ENCODE measurements around the gene TBR1. TPM values are rescaled to one million over a fixed set of nuclear protein-coding genes. Genes with fewer than 3 reads are reported as not detected.

TBR1 gene
- total and polyA plus RNA-seq, 2 experiments from 2014 or later: 0.48 TPM; not detected in 1

DNA sequence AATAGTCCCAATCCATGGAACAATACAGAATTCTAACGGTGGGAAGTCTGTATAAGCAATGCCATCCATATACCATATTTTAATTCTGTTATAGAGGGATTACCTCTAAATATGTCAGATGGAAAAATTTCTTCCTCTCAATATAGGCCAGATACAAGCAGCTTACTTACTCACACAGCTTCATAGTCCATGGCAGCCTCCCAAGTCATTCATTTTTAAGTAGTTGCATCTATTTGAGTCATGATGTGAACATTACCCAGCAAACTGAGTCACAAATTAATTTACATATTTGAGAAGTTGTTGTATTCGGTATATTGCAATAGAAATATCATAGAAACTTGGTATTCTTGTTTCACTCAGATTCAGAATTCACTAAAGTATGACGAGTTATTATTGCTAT lies 20.3 kb downstream of the TBR1 start:
- Histone ChIP-seq H3K36me3 (no peaks in the 10 kb centered on the region), H3K27me3 (no peaks in the 10 kb centered on the region), H3K4me3 (no peak overlapping the region), H3K4me1 (ENCODE audit: low read depth) (no peaks in the 10 kb centered on the region), H3K27ac (no peak overlapping the region), H3K9me3 (ENCODE audit: low read depth) (no peaks in the 10 kb centered on the region)
- DNase-seq (ENCODE audit: low read depth in 1 of 2, low spot score in 1 of 2): peak in 1 of 2 donors; percentile 58
- TF ChIP-seq, protein P1, sequence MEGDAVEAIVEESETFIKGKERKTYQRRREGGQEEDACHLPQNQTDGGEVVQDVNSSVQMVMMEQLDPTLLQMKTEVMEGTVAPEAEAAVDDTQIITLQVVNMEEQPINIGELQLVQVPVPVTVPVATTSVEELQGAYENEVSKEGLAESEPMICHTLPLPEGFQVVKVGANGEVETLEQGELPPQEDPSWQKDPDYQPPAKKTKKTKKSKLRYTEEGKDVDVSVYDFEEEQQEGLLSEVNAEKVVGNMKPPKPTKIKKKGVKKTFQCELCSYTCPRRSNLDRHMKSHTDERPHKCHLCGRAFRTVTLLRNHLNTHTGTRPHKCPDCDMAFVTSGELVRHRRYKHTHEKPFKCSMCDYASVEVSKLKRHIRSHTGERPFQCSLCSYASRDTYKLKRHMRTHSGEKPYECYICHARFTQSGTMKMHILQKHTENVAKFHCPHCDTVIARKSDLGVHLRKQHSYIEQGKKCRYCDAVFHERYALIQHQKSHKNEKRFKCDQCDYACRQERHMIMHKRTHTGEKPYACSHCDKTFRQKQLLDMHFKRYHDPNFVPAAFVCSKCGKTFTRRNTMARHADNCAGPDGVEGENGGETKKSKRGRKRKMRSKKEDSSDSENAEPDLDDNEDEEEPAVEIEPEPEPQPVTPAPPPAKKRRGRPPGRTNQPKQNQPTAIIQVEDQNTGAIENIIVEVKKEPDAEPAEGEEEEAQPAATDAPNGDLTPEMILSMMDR (IDR thresholded peaks at IDR 0.05; ENCODE audit: low read depth, low read length): no peak

DNA sequence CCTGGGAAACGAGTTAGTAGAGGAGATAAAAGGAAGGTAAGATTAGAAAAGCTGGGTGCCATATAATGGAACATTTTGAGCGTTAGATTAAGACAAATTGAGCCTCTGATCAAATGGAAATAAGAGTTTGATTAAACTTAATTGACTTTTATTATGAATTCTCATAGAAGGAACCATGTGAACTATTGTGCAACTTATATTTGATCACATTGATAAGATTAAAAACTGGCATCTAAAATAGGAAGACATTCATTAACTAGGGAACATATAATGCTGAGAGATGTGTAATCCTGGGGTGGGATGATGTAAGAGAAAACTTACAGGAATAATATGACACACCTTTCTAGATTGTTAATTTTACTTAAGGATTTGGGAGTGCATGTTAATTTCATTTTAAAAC lies 22.5 kb downstream of the TBR1 start:
- no peak overlapping the region for H3K4me3 ChIP-seq
- no peak for DNase-seq (ENCODE audit: low read depth in 1 of 2, low spot score in 1 of 2)
- H3K27ac ChIP-seq: no peak overlapping the region
- no peaks in the 10 kb centered on the region for H3K4me1 ChIP-seq (ENCODE audit: low read depth)
- no peaks in the 10 kb centered on the region for H3K27me3 ChIP-seq
- H3K9me3 ChIP-seq (ENCODE audit: low read depth): no peaks in the 10 kb centered on the region
- H3K36me3 ChIP-seq: no peaks in the 10 kb centered on the region
- TF ChIP-seq, protein P1 (IDR thresholded peaks at IDR 0.05; ENCODE audit: low read depth, low read length): no peak

DNA sequence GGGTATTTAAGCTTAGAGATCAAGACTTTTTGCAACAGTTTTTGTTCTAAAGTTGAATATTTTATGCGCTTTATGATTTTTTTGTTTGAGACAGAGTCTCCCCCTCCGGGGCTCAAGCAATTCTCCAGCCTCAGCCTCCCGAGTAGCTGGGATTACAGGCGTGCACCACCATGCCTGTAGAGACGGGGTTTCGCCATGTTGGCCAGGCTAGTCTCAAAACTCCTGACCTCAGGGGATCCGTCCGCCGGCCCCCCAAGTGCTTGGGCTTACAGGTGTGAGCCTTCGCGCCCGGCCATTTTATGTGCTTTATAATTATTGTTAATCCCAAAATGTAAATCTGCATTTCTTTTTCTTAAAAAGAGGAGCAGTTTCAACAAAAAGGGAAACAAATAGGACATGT lies 29.0 kb downstream of the TBR1 start:
- Histone ChIP-seq H3K4me1 (ENCODE audit: low read depth) (no peaks in the 10 kb centered on the region), H3K27me3 (no peaks in the 10 kb centered on the region), H3K27ac (no peak overlapping the region), H3K4me3 (no peak overlapping the region), H3K9me3 (ENCODE audit: low read depth) (no peaks in the 10 kb centered on the region), H3K36me3 (no peaks in the 10 kb centered on the region)
- DNase-seq (ENCODE audit: low read depth in 1 of 2, low spot score in 1 of 2): no peak
- TF ChIP-seq, protein P1 (IDR thresholded peaks at IDR 0.05; ENCODE audit: low read depth, low read length): no peak

DNA sequence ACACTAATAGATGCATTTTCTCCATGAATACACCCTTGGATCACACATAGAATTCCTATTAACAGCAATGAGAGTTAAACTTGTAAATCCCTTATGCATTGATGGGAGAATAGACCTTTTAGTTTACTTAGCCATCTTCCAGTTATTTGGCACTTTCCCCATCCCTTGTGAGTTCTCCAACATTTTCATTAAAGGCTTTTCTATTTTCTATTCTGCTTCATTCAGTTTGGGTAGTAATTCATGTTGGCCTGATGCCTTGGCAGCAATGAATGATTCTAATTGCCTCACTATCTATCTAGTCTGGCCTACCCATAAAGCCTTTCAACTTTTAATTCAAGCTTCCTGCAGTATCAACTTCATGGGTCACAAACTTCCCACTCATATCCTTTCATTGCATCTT lies 32.3 kb downstream of the TBR1 start:
- Histone ChIP-seq H3K27me3 (no peaks in the 10 kb centered on the region), H3K4me1 (ENCODE audit: low read depth) (no peaks in the 10 kb centered on the region), H3K36me3 (no peaks in the 10 kb centered on the region), H3K9me3 (ENCODE audit: low read depth) (no peaks in the 10 kb centered on the region), H3K4me3 (no peak overlapping the region), H3K27ac (no peak overlapping the region)
- TF ChIP-seq, protein P1 (IDR thresholded peaks at IDR 0.05; ENCODE audit: low read depth, low read length): no peak
- no peak for DNase-seq (ENCODE audit: low read depth in 1 of 2, low spot score in 1 of 2)

DNA sequence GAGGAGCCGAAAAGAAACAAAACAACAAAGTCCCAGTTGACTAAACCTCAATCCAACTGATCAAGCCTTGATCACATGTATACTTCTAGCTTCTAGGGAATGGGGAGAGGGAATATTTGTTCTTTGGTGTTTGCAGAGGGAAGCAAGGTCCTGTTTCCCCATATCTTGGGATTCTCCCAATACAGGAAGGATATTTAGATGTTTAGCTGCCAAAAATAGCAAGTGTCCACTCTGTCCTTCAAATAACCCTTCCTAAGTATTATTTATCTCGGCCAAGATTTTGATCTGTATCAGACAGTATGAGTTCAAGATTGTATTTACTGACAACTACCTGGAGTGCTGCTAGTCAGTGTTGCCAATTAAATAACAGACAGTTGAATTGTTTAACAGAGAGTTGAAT lies 55.5 kb downstream of the TBR1 start:
- TF ChIP-seq, protein P1 (IDR thresholded peaks at IDR 0.05; ENCODE audit: low read depth, low read length): no peak
- Histone ChIP-seq H3K36me3 (no peaks in the 10 kb centered on the region), H3K9me3 (ENCODE audit: low read depth) (no peaks in the 10 kb centered on the region), H3K27ac (no peak overlapping the region), H3K4me3 (no peak overlapping the region), H3K4me1 (ENCODE audit: low read depth) (no peaks in the 10 kb centered on the region), H3K27me3 (no peaks in the 10 kb centered on the region)
- no peak for DNase-seq (ENCODE audit: low read depth in 1 of 2, low spot score in 1 of 2)

DNA sequence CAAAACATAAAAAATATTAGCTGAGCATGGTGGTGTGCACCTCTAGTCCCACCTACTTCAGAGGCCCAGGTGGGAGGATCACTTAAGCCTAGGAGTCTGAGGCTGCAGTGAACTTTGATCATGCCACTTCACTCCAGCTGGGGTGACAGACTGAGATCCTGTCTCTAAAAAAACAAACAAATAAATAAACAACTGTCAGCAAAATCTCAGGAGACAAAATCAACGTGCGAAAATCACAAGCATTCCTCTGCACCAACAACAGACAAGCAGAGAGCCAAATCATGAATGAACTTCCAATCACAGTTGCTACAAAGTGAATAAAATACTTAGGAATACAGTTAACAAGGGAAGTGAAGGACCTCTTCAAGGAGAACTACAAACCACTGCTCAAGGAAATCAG lies 58.8 kb downstream of the TBR1 start:
- TF ChIP-seq, protein P1 (IDR thresholded peaks at IDR 0.05; ENCODE audit: low read depth, low read length): no peak
- DNase-seq (ENCODE audit: low read depth in 1 of 2, low spot score in 1 of 2): no peak
- Histone ChIP-seq H3K4me3 (no peak overlapping the region), H3K9me3 (ENCODE audit: low read depth) (no peaks in the 10 kb centered on the region), H3K27ac (no peak overlapping the region), H3K27me3 (no peaks in the 10 kb centered on the region), H3K36me3 (no peaks in the 10 kb centered on the region), H3K4me1 (ENCODE audit: low read depth) (no peaks in the 10 kb centered on the region)

Measured in cardiac muscle cell (in vitro differentiated cells and primary cell).